ENCODE data around the gene LGALS9.

DNA sequence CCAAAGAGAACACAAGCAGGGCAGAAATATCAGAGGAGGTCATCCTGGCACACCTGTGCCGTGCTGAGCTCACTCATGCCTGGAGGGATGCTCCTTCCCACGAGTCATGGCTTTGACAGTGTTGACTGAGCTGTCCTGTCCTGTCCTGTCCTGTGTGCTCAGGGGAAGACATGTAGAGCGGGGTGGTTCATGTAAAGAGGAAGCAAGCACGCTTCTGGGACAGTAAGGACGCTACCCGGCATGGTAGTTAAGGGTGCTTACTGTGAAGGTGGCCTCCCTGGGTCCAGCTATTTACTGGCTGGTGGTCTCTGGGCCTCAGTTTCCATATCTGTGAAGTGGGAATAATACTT lies 398 bp downstream of the LGALS9 start:
- TF ChIP-seq, protein P1, sequence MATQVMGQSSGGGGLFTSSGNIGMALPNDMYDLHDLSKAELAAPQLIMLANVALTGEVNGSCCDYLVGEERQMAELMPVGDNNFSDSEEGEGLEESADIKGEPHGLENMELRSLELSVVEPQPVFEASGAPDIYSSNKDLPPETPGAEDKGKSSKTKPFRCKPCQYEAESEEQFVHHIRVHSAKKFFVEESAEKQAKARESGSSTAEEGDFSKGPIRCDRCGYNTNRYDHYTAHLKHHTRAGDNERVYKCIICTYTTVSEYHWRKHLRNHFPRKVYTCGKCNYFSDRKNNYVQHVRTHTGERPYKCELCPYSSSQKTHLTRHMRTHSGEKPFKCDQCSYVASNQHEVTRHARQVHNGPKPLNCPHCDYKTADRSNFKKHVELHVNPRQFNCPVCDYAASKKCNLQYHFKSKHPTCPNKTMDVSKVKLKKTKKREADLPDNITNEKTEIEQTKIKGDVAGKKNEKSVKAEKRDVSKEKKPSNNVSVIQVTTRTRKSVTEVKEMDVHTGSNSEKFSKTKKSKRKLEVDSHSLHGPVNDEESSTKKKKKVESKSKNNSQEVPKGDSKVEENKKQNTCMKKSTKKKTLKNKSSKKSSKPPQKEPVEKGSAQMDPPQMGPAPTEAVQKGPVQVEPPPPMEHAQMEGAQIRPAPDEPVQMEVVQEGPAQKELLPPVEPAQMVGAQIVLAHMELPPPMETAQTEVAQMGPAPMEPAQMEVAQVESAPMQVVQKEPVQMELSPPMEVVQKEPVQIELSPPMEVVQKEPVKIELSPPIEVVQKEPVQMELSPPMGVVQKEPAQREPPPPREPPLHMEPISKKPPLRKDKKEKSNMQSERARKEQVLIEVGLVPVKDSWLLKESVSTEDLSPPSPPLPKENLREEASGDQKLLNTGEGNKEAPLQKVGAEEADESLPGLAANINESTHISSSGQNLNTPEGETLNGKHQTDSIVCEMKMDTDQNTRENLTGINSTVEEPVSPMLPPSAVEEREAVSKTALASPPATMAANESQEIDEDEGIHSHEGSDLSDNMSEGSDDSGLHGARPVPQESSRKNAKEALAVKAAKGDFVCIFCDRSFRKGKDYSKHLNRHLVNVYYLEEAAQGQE (IDR thresholded peaks at IDR 0.05; ENCODE audit: borderline replicate concordance), result no peak
- TF ChIP-seq, protein P1 (CRISPR knock-in tag; IDR thresholded peaks at IDR 0.05; ENCODE audit: low read depth), result no peak
- no peak for TF ChIP-seq EGR1 (conservative IDR thresholded peaks at IDR 0.05)
- TF ChIP-seq KDM4B (IDR thresholded peaks at IDR 0.05; ENCODE audit: borderline replicate concordance in 2 of 2, low read depth in 1 of 2), result no peak
- no peak for TF ChIP-seq HDAC8 (tag; IDR thresholded peaks at IDR 0.05)
